Upper lobe of left lung (tissue), 4 donors: ENCODE data around the gene CCNDBP1.

Source experiments
- POLR2A ChIP-seq, 4 donors: fragments of 450-650 bp; IDR thresholded peaks; one replicate each; pipeline ENCODE4 v1.5.1; 2016 to 2017; ENCODE audit warnings: antibody characterized with exemption in 4 of 4, mild to moderate bottlenecking in 2 of 4
- POLR2AphosphoS5 ChIP-seq, 2 donors: sonication (generic); formaldehyde crosslinking; IDR thresholded peaks; one replicate each; pipeline ENCODE4 v1.5.1; 2017; ENCODE audit warnings: antibody characterized with exemption in 2 of 2
- TF ChIP-seq, protein P1 (sequence below), 6 experiments: fragments of 450-650 bp in 4 of 6; fragments of 200-600 bp in 2 of 6; sonication (generic) in 2 of 6; IDR thresholded peaks; one replicate each; pipeline ENCODE4 v1.5.1; 2016 to 2019; ENCODE audit warnings: antibody characterized with exemption in 6 of 6

DNA sequence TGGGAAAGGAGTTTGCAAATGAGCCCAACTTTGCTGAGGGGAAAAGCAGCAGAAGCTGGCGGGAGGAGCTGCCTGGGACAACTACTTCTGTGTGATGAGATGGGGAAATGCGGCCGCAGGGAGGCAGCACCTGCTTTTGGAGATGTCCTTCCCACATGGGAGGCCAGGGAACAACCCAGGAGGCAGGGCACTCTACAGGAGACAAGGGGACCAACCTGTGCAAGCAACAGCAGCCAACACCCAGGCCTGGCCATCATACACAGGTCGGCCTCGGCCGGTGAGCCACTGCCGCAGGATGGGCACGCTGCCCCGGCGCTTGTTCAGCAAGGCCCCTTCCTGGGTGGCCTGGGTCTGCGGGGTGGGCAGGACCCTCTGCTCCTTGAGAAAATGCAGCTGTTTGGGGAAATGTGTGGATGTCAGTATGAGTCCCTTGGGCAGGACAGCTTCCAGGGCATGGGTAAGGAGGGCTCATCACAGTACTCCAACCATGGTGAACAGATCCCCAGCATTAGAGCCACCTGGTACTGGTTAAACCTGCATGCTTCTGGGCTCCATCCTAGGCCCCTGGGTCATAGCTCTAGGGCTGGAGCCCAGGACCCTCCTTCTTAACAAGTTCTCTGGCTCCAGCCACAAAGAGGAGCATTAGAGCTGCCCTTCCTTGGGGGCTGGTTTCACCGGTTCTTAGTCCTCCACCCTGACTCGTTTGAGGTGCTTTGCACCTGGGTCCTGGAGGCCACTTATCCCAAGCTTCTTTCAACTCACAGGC lies 24.0 kb downstream of the CCNDBP1 start:
- TF ChIP-seq, protein P1, sequence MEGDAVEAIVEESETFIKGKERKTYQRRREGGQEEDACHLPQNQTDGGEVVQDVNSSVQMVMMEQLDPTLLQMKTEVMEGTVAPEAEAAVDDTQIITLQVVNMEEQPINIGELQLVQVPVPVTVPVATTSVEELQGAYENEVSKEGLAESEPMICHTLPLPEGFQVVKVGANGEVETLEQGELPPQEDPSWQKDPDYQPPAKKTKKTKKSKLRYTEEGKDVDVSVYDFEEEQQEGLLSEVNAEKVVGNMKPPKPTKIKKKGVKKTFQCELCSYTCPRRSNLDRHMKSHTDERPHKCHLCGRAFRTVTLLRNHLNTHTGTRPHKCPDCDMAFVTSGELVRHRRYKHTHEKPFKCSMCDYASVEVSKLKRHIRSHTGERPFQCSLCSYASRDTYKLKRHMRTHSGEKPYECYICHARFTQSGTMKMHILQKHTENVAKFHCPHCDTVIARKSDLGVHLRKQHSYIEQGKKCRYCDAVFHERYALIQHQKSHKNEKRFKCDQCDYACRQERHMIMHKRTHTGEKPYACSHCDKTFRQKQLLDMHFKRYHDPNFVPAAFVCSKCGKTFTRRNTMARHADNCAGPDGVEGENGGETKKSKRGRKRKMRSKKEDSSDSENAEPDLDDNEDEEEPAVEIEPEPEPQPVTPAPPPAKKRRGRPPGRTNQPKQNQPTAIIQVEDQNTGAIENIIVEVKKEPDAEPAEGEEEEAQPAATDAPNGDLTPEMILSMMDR (IDR thresholded peaks at IDR 0.05), result no peak
- TF ChIP-seq POLR2AphosphoS5 (IDR thresholded peaks at IDR 0.05) (no peak), POLR2A (IDR thresholded peaks at IDR 0.05) (no peak)
